Sigmoid colon (tissue), 7 donors: ENCODE data around the gene EP300. TPM values are rescaled to one million over a fixed set of nuclear protein-coding genes. Genes with fewer than 3 reads are reported as not detected.

ENCODE experiments used
- DNase-seq: peaks from one replicate; pipeline ENCODE4 v3.0.0-alpha.2; 2019
- H3K27ac ChIP-seq, 4 donors: fragments of 200-600 bp; sonication (generic); one replicate each; pipeline ENCODE4 v1.5.1; 2016 to 2019; ENCODE audit warnings: mild to moderate bottlenecking in 1 of 4
- H3K27me3 ChIP-seq, 3 donors: fragments of 200-600 bp; sonication (generic); one replicate each; pipeline ENCODE4 v1.5.1; 2019; ENCODE audit warnings: mild to moderate bottlenecking in 1 of 3
- H3K36me3 ChIP-seq, 4 donors: fragments of 200-600 bp; sonication (generic); one replicate each; pipeline ENCODE4 v1.5.1; 2016 to 2019
- H3K4me1 ChIP-seq, 4 donors: fragments of 200-600 bp; sonication (generic); one replicate each; pipeline ENCODE4 v1.5.1; 2017 to 2019
- H3K4me3 ChIP-seq, 4 donors: fragments of 200-600 bp; sonication (generic); one replicate each; pipeline ENCODE4 v1.5.1; 2017 to 2019; ENCODE audit warnings: mild to moderate bottlenecking in 2 of 4, moderate library complexity in 1 of 4
- H3K9me3 ChIP-seq, 4 donors: fragments of 200-600 bp in 3 of 4; sonication (generic) in 3 of 4; one replicate each; pipeline versions ENCODE4 v1.5.1 to v1.6.1; 2013 to 2019
- CTCF ChIP-seq, 4 experiments: fragments of 450-650 bp in 3 of 4; fragments of 200-600 bp in 1 of 4; IDR thresholded peaks; one replicate each; pipeline ENCODE4 v1.5.1; 2016 to 2019; ENCODE audit warnings: antibody characterized with exemption in 4 of 4, mild to moderate bottlenecking in 3 of 4, moderate library complexity in 2 of 4
- EP300 ChIP-seq, 4 donors: sonication (generic); formaldehyde crosslinking; IDR thresholded peaks; one replicate each; pipeline ENCODE4 v1.6.1; 2017; ENCODE audit warnings: antibody characterized with exemption in 4 of 4
- POLR2A ChIP-seq, 2 donors: fragments of 450-650 bp; IDR thresholded peaks; one replicate each; pipeline ENCODE4 v1.6.1; 2016; ENCODE audit warnings: antibody characterized with exemption in 2 of 2, mild to moderate bottlenecking in 2 of 2, moderate library complexity in 2 of 2
- POLR2AphosphoS5 ChIP-seq, 4 donors: sonication (generic); formaldehyde crosslinking; IDR thresholded peaks; one replicate each; pipeline ENCODE4 v1.6.1; 2017; ENCODE audit warnings: antibody characterized with exemption in 4 of 4
- WGBS, 2 donors: extraction: QIAGEN DNeasy Blood & Tissue Kit; methylation state at CpG; one replicate each; pipeline ENCODE4 v1.1.7; 2013; 5-methylcytosine and 5-hydroxymethylcytosine counted together
- intact Hi-C: fragments of 100-400 bp; cut with DNase I; formaldehyde crosslinking; loops from one replicate; pipeline ENCODE4 v1.15.1; 2023
- polyA plus RNA-seq, 3 donors: library from polyadenylated mRNA; stranded (reverse); fragments of 200-250 nt; gene quantifications; one replicate each; pipeline ENCODE4 v1.2.3, GENCODE V29; 2013
- small RNA-seq, 3 donors: library from RNA; depleted of rRNA; stranded (forward); fragments of <200 nt; gene quantifications; one replicate each; pipeline ENCODE3, GENCODE V24; 2016
- total RNA-seq, 4 donors: library from RNA; depleted of rRNA; stranded (reverse); fragments of >200 nt; gene quantifications; one replicate each; pipeline ENCODE4 v1.1.0, GENCODE V29; 2016
- donor health status: healthy with polysubstance abuse.
- donor health status: Bipolar disorder and iron deficiency.
- donor health status: healthy.

The EP300 gene
- total and polyA plus RNA-seq, 7 donors = 6.0 to 109 (median 59.6) TPM

- Histone ChIP-seq H3K4me3 (no peak overlapping the region), H3K4me1 (no peaks in the 10 kb centered on the region), H3K9me3 (no peaks in the 10 kb centered on the region), H3K27ac (no peak overlapping the region), H3K27me3 (no peaks in the 10 kb centered on the region), H3K36me3 (peaks cover 26 to 96% (median 61%) of the 10 kb centered on the region in 4 donors)
- intact Hi-C loops = no loop called here
- no peak for TF ChIP-seq CTCF (IDR thresholded peaks at IDR 0.05)
- TF ChIP-seq POLR2A (IDR thresholded peaks at IDR 0.05) = no peak
- TF ChIP-seq POLR2AphosphoS5 (IDR thresholded peaks at IDR 0.05) = no peak
- TF ChIP-seq EP300 (IDR thresholded peaks at IDR 0.05) = no peak
- 93 to 94% methylated on average over 7 of the region's 7 CpGs for WGBS, 2 donors
- DNase-seq = no peak
Measured at GRCh38 chr22:41223535-41223934, 131.1 kb downstream of the EP300 start.

GRCh38 chr22:41226723-41227655 is 134.6 kb downstream of the EP300 start:
- Histone ChIP-seq H3K27ac (no peak overlapping the region), H3K36me3 (peaks cover 24 to 88% (median 53%) of the 10 kb centered on the region in 4 donors), H3K9me3 (no peaks in the 10 kb centered on the region), H3K27me3 (no peaks in the 10 kb centered on the region), H3K4me1 (no peaks in the 10 kb centered on the region), H3K4me3 (no peak overlapping the region)
- DNase-seq = no peak
- WGBS, 2 donors = 91 to 92% methylated on average over 26 of the region's 26 CpGs
- TF ChIP-seq POLR2A (IDR thresholded peaks at IDR 0.05) (no peak), POLR2AphosphoS5 (IDR thresholded peaks at IDR 0.05) (no peak), CTCF (IDR thresholded peaks at IDR 0.05) (no peak), EP300 (IDR thresholded peaks at IDR 0.05) (no peak)
- intact Hi-C loops = no loop called here

GRCh38 chr22:41229215-41229614 is 136.8 kb downstream of the EP300 start:
- 91 to 93% methylated on average over 6 of the region's 6 CpGs for WGBS, 2 donors

More at GRCh38 chr22:41229215-41229614, 136.8 kb downstream of the EP300 start:
- Histone ChIP-seq H3K27me3 (no peaks in the 10 kb centered on the region), H3K9me3 (no peaks in the 10 kb centered on the region), H3K27ac (no peak overlapping the region), H3K36me3 (peaks cover 24 to 66% (median 40%) of the 10 kb centered on the region in 4 donors), H3K4me3 (no peak overlapping the region), H3K4me1 (no peaks in the 10 kb centered on the region)
- intact Hi-C loops = no loop called here
- TF ChIP-seq EP300 (IDR thresholded peaks at IDR 0.05) (no peak), POLR2A (IDR thresholded peaks at IDR 0.05) (no peak), CTCF (IDR thresholded peaks at IDR 0.05) (no peak), POLR2AphosphoS5 (IDR thresholded peaks at IDR 0.05) (no peak)
- DNase-seq = no peak

Small RNA genes lying within 50 kb of the gene (small RNA-seq; reads per million reads assigned to genes)
- gene RF00019 (0 reads per million in 3 donors), gene RNU6-375P (0 reads per million in 3 donors)

Other genes with a start within 250 kb of the EP300 start
- 100 to 1,000 TPM; 171 to 213 (median 198) TPM for gene ST13, start 236.0 kb upstream of the EP300 start, total RNA-seq
- 100 to 1,000 TPM in 2 of 3 donors, 10 to 100 TPM in 1; 76.1 to 210 (median 119) TPM for gene ST13, start 236.0 kb upstream of the EP300 start, polyA plus RNA-seq
- gene XPNPEP3, start 235.4 kb upstream of the EP300 start, total RNA-seq = 10 to 100 TPM in 3 of 4 donors, 1 to 10 TPM in 1; 9.6 to 13.6 (median 11.9) TPM
- 1 to 10 TPM; 3.9 to 6.6 (median 6.2) TPM for gene XPNPEP3, start 235.4 kb upstream of the EP300 start, polyA plus RNA-seq
- gene DNAJB7, start 230.5 kb upstream of the EP300 start, total RNA-seq = not detected
- under 1 TPM in 2 of 3 donors, not detected in 1; 0.07 to 0.60 TPM for gene DNAJB7, start 230.5 kb upstream of the EP300 start, polyA plus RNA-seq
- gene RBX1, start 141.2 kb upstream of the EP300 start, total RNA-seq = 10 to 100 TPM; 32.4 to 72.8 (median 51.2) TPM
- 10 to 100 TPM; 54.7 to 78.7 (median 74.9) TPM for gene RBX1, start 141.2 kb upstream of the EP300 start, polyA plus RNA-seq
- gene L3MBTL2, start 112.7 kb downstream of the EP300 start, total RNA-seq = 10 to 100 TPM in 3 of 4 donors, 1 to 10 TPM in 1; 9.9 to 19.0 (median 15.1) TPM
- gene L3MBTL2, start 112.7 kb downstream of the EP300 start, polyA plus RNA-seq = 10 to 100 TPM in 1 of 3 donors, 1 to 10 TPM in 2; 7.2 to 17.8 (median 7.8) TPM
- gene CHADL, start 148.3 kb downstream of the EP300 start, total RNA-seq = 10 to 100 TPM in 3 of 4 donors, 1 to 10 TPM in 1; 3.3 to 25.5 (median 16.5) TPM
- 1 to 10 TPM in 2 of 3 donors, under 1 TPM in 1; 0.46 to 4.2 (median 2.1) TPM for gene CHADL, start 148.3 kb downstream of the EP300 start, polyA plus RNA-seq
- 10 to 100 TPM; 24.5 to 41.3 (median 33.2) TPM for gene RANGAP1, start 193.6 kb downstream of the EP300 start, total RNA-seq
- gene RANGAP1, start 193.6 kb downstream of the EP300 start, polyA plus RNA-seq = 10 to 100 TPM; 18.7 to 64.8 (median 19.8) TPM
- gene ZC3H7B, start 208.9 kb downstream of the EP300 start, total RNA-seq = 10 to 100 TPM; 20.1 to 32.2 (median 25.8) TPM
- 10 to 100 TPM; 13.2 to 43.3 (median 15.7) TPM for gene ZC3H7B, start 208.9 kb downstream of the EP300 start, polyA plus RNA-seq